Cardiac ventricle fibroblast (primary cell): ENCODE measurements around the gene TEKT3. TPM values are rescaled to one million over a fixed set of nuclear protein-coding genes. Genes with fewer than 3 reads are reported as not detected.

Source experiments
- total RNA-seq: library from RNA; depleted of rRNA; stranded (reverse); fragments of >200 nt; gene quantifications from 2 replicates; pipeline ENCODE4 v1.2.3, GENCODE V29; 2015

TEKT3 gene
- total RNA-seq: not detected in 2 replicates

DNA sequence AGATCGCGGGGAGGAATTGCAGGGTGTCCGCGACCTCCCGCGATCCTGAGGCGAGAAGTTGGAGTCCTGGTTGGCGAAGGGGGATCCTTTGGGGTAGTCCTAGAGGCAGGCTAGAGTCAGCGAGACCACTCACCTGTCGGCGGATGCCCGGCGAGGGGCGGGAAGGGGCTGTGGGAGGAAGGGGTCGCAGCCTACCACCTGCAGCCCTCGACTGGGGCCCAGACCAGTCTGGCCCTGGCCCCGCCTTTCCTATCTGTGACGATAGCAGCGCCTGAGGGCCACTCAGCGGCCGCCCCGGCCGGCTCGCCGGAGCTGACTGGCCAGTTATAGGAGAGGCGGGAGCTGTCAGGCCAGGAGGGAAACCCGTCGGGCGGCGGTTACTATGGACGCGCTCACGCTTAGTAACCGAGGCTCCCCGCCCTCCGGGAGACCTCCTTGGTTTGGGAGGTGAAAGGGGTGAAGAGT is at the start of gene TEKT3:
TEKT3 (minus strand) TSS at position 213 of the 465 bp plus-strand sequence. CDS start 10,012 bp downstream, outside the sequence.

DNA sequence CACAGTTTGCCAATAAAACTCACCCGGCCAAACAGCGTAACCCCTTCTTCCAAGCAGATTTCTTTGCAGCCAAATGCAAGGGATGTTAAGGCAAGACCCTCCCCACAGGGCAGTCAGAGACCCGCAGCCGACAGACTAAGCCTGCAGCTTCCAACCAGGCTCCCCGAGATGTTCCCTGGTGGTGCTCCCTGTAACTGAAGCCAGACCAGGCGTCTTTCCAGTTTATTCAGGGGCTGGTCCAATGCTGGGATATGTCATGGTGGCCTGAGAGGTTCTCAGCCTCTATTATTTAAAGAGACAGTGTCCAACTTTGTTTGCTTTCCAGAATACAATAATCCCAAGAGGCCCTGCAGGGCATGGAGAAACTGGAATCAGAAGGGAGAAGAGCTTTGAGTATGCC is 76.3 kb downstream of the TEKT3 start, which contains the start of gene PMP22:
PMP22 (minus strand) TSS at position 196 of the 400 bp plus-strand sequence. CDS start 4,599 bp downstream, outside the sequence.

Other genes starting within 250 kb of the TEKT3 start
- 134 and 139 TPM in 2 replicates for gene PMP22, start 76.3 kb downstream of the TEKT3 start, total RNA-seq
- gene CDRT4, start 126.0 kb upstream of the TEKT3 start, total RNA-seq: 0.37 TPM in 1 of 2 replicates, not detected in the other
- 3.7 and 4.8 TPM in 2 replicates for gene TVP23C, start 221.9 kb upstream of the TEKT3 start, total RNA-seq